NOMO-1 treated with dmso at 0.1 percent for 144 hours (cell line): ENCODE results near the gene F2RL2.
"Not testable (repeated sequence)": the region's sequence is repeated elsewhere in the genome, so short reads cannot be mapped to it uniquely, and the experiment has no call there.

Source experiments
- DNase-seq: peaks from one replicate; lab custom pipeline; 2025; ENCODE audit not compliant: unreplicated experiment; lab: John Stamatoyannopoulos, UW

F2RL2 gene

GRCh38 chr5:76622076-76622475, 1.1 kb downstream of the F2RL2 start:
- no peak for DNase-seq

DNA sequence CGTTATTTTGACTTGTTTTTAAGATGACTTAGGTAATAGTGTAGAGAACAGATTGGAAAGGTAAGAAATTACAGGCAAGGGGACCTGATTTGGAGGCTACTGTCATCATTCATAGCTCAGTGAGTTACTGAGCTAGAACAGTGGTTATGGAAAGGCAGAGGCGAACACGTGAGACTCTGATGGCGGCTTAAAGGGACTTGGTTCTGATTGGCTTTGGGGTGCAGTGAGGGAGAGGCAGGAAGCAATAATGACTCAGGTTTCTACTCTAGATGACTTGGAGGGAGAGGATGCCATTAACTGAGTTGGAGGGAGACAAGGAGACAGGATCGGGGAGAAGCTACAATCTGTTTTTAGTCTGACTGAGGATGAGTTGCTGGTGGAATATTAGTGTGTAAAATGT, 3.0 kb downstream of the F2RL2 start:
- no peak for DNase-seq

GRCh38 chr5:76617675-76618074, 5.5 kb downstream of the F2RL2 start:
- DNase-seq = no peak

- DNase-seq = no peak
These were observed 6.0 kb downstream of the F2RL2 start for GRCh38 chr5:76617229-76617628.

DNA sequence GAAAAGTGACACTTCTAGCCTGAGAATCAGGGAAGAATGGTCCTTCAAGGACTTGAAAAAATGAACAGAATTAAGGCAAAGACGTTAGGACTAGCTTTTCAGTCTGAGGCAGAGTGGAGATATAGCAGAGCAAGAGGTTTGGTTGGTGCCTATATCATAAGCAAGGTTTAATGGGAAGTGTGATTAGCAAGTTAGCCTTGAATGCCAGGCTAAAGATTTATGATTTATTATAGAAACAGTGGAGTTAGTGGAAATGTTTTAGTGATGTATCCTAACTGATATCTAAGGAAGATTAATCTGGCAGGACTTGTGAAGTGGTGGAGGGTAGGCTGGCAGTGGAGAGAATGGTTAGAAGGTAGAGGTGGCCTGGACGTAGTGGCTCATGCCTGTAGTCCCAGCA, 7.0 kb downstream of the F2RL2 start:
- no peak for DNase-seq

DNA sequence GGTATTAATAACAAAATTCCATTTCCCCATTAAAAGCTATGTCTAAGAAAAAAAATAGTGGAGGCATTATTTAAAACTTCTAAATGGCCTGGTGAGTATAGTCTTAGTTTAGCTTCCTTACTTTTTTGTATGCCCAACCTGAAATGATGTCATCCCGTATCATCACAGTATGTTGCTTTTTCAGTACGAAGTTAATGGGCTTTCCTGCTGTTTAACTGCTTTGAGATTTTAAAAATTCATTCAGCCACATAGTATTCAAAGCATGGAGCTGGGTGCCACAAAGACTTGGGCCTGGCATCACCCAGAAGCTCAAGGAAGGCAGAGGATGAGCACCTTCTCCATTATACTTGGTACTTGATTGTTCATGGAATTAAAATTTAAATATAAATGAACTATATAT, 7.4 kb downstream of the F2RL2 start:
- DNase-seq = no peak

DNA sequence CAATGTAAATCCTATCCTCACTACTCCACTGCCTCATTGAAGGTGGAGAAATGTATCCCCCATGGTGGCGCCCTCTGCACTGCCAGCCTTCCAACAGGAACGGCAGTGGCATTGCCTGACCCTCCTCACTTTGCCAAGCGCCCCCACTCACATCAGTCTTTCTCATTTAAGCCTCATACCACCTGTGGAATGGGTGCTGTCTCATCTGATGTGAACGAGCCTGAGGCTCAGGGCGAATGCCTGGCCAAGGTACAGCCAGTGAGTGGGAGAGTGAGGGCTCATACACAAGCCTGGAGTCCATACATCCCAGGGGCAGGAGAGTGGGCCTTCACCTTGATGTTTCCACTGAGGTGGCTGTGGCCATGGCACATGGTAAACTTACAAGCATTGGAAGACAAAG, 10.3 kb downstream of the F2RL2 start:
- no peak for DNase-seq

GRCh38 chr5:76610196-76610595, 13.0 kb downstream of the F2RL2 start:
- DNase-seq = no peak

DNA sequence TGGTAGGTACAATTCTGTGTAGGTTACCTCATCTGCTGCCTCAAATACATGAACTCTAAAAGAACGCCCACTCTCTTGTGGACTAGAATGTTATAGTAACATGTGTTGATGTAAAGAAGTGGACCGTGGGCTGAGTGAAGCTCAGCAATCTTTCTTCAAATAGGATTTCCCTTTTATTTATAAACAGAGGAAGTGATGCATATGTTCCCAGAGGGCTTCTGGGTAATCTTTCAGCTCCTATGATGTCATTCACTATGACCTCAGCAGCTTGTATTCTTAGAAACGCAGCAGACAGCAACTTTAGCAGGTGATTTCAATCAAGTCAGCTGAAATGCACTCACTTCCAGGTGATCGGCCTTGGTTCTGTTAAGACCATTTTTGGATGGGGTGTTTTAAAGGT, 14.4 kb downstream of the F2RL2 start:
- DNase-seq = no peak

DNA sequence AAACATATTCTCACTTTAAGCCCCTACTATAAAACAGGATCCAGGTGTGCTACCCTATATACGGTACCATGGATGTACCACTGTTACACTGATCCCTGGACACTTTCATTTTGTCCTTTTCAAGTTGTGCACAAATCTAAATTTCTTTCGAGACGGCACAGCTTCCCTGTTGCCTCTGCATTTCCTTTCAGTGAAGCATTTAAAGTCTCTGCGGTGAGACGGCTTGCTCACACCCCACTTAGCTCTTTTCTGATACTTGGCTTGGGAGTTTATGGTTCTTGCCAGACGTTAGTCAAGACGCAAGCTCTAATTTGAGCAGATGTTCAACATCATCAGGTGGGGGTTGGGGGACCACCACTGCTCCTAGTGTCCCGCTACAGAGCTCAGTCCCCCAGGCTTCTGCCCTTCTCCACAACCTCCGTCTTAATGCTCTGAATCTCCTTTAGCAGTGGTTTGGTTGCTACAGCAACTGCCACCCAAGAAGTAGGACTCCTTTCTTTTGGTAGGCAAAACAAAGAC, 15.8 kb downstream of the F2RL2 start:
- no peak for DNase-seq

- DNase-seq = no peak
These were observed 16.5 kb downstream of the F2RL2 start for GRCh38 chr5:76606701-76607100.

DNA sequence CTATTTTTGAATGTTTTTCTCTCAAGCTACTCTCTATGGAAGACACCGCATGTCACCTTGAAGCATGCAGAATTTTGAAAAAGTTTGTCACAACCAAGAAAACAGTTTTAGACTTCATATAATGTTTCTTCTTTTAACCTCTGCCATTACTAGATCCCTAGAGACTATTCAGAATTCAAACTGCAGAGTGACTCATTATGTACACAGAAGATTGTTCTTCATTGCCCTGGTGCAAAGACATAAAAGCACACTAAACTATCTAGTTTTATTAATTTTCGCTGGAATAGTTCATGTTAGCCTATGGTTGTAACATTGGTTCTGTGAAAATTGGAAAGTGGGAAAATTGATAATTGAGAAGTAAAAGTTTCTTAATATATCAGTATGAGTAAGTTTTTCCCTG, 18.4 kb downstream of the F2RL2 start:
- no peak for DNase-seq

- DNase-seq = not testable (repeated sequence)
These were observed 19.2 kb downstream of the F2RL2 start for GRCh38 chr5:76603991-76604390.

GRCh38 chr5:76602094-76602726, 21.0 kb downstream of the F2RL2 start:
- DNase-seq = no peak

GRCh38 chr5:76601470-76601869, 21.7 kb downstream of the F2RL2 start:
- no peak for DNase-seq

GRCh38 chr5:76600716-76601115, 22.5 kb downstream of the F2RL2 start:
- no peak for DNase-seq

DNA sequence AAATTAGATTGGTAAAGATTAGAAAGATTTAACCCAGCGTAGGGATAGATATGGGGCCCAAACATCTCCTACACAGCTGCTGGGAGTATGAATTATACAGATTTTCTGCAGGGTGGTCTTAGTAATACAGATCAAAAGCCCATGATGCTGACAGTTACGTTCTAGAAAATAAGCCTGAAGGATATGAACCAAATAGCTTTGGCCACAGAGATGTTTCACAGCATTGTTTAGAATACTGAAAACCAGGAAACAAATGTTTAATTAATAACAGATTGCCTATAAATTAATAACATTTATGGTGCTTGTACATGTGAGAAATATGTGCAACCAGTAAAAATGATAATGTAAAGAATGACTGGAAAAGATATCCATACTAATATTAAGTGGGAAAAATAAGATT, 24.7 kb downstream of the F2RL2 start:
- DNase-seq = no peak

DNA sequence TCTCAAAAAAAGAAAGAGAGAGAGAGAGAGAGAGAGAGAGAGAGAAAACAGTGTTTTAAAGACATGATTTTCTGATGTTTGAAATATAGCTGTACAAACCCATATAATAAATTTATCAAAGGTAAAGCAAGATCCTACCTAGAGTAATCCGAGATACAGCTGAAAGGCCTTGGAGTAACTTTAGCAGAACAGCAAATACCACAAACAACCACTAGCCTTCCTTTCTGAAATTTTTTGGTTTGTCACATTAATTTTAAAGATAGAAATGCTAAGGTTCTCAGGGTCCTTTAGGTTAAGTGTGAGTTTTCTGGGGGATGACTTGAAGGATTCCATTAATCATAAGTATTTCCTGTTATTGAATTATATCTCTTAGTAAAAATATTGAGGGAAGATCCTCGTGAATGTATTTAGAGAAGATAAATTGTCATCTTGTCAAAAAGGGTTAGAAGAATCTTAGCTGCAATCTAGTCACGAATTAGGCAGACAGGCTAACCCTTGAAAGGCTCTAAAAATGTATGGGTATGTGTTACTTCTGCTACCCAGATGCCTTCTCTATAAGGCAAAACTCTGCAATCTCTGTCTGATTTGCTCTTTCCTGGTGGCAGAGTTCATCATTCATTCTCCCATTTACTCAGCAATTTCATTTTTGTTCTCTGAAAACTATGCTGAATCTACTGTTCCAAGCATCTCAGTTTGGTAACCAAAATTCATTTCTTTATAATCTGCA, 27.3 kb downstream of the F2RL2 start:
- no peak for DNase-seq

DNA sequence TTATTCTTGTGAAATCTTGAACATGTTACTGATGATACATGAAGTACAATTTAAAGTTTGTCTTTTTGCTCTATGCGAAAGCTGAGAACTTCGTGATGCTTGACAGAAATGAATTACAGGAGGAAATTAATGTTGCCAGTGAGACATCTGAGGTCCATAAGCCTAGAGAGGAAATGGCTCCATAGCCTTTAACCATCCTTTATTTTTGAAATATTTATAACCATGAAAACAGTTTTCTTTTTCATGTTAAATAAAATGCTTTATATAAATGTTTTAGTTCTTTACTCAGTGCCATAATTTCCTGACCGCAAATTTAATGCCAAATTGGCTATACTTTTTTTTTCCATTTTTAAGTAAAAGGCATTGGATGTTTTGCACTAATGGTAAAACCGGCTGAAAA, 29.1 kb downstream of the F2RL2 start:
- no peak for DNase-seq

DNA sequence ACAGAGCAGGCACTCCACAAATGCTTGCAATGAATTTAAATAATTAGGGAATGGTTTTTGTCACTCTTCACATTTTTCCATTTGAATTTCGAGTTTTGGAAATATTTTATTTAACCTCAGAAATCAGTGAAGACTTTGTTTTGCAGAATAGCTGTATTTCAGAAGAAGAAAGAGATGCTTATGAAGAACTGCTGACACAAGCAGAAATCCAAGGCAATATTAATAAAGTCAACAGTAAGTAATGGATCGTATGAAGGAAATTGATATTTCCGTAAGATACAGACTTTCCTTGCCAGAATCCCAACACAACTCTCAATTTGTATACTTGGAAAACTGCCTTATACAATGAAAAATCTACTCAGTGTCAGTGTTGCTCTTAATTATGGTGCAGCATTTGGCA, 30.5 kb downstream of the F2RL2 start:
- no peak for DNase-seq

- DNase-seq = no peak
These were observed 31.8 kb downstream of the F2RL2 start for GRCh38 chr5:76591366-76591765.

DNA sequence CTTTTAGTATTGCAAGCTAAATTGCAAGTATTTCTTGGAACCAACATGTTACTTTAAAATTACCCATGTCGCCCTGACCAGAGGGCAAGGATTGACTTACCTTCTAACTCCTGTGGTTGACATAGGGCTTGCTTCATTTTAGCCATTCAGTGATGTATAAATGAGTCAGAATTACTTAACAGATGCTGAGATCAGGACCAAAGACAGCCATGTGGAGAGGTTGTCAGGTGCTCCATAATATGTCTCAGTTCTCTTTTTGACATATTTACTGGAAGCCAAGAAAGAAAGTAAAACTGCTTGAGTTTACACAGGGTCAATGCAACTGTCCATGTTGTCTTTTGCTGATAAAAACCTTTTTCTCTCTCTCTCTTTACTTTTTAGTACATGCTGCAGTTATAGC, 33.2 kb downstream of the F2RL2 start:
- no peak for DNase-seq

- no peak for DNase-seq
These were observed 36.7 kb downstream of the F2RL2 start for GRCh38 chr5:76586531-76586930.
